Hepatic stellate cell (primary cell): ENCODE measurements around the gene YBX3.

ENCODE experiments used
- DNase-seq: peaks from one replicate; pipeline ENCODE4 v3.0.0; 2011; ENCODE audit warnings: low spot score

YBX3 gene

DNA sequence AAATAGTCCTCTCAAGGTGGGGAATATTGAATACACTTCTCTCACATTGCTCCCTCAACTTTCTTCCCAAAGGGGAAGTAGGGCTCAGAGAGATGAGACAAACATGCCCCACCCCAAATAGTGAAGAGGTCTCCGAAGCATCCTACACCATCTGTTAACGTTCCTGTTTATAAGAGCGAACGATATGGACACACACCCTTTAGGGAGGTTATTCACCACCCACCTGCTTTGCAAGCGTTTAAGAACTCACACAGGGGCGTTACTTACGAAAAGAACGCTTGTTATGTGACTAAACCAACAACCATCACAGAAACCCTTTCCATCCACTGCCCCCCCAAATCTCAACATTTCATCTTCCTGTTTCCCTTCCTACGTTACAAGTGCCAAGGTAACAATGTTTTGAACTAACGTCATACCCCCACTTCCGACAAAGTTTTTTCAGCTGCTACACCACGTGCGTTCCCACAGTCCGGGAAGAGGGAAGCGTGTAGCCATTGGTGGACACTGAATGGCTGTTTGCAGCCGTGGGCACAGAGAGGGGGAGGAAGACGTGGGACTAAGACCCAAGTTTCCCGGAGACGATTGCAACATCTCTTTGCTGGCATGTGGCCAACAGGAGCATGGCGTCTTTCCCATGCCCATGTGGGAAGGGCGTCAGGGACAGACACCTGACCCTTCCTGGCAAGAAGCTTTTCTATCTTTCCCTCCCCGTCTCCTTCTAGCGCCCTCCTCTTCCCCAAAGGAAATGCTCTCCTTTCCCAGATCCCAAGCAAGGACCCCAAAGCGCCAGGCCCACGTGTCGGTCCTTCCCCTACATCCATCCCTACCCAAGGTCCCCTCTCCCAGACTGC is 1.2 kb downstream of the YBX3 start:
- peak; percentile 84 for DNase-seq

GRCh38 chr12:10720974-10721650 is 2.0 kb downstream of the YBX3 start:
- DNase-seq, result no peak

GRCh38 chr12:10719482-10719881 is 3.6 kb downstream of the YBX3 start:
- DNase-seq, result no peak

DNA sequence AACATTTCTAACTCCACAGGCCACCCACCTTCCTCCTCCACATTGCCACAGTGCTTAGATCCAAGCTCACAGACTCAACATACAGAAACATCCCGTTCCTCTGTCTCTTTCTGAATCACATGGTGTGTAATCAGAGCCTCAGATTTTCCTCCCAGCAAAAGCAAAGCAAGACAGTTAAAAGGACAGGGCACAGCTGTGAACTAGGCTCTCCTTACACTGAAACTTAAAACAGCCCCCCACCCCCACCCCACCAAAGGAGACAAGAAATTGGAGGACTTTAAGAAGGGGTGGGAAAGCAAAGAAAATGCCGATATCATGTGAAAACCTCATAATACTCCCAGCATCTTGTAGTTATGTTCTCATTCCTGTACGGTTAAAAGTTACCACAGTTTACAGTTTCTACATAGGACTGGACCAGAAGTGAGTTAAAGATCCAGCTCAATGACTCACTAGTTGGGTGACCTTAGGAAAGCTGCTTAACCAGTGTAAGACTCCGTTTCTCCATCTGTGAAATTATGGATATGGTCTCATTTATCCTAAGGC is 4.8 kb downstream of the YBX3 start:
- no peak for DNase-seq

DNA sequence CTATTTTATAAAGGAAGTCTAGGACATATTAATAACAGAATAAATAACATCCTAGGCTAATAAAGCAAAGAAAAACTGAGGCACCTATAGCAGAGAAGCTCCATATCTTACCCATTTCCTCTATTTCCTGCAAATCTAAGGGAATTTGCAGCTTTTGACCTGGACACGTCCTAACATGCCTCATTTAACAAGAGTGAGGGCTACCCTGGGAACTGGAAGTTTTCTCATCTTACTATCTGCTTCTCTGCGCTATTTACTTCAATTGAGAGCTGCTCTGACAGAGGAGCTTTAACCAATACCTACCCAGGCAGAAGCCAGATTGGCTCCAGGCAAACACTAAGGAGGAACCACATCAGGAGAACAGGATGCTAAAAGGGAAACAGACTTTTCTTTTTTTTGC is 5.7 kb downstream of the YBX3 start:
- no peak for DNase-seq

GRCh38 chr12:10716704-10717315 is 6.3 kb downstream of the YBX3 start:
- DNase-seq, result peak; percentile 77

GRCh38 chr12:10716277-10716676 is 6.8 kb downstream of the YBX3 start:
- DNase-seq, result no peak

- DNase-seq, result no peak
Observed at GRCh38 chr12:10715491-10715890, 7.6 kb downstream of the YBX3 start.

GRCh38 chr12:10709808-10710207 is 13.3 kb downstream of the YBX3 start:
- no peak for DNase-seq

DNA sequence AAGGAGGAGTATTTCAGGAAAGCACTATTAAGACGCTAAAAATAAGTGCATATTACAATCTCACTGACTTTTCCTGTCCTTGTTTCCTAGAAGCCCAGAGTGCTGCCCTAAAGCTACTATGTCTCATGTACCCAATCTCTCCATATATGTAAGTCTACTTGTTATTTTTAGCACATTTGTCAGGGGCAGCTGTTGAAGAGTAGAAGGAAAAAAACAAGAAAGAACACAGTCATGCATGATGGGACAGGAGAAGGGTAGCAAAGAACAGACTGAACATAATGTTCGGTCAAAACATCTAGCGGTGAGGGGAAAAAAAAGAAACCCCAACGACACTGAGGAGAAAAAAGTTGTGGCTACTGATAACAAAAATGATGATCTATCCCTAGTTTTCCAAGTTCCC is 14.3 kb downstream of the YBX3 start:
- no peak for DNase-seq

- no peak for DNase-seq
Observed at GRCh38 chr12:10705655-10706054, 17.5 kb downstream of the YBX3 start.

DNA sequence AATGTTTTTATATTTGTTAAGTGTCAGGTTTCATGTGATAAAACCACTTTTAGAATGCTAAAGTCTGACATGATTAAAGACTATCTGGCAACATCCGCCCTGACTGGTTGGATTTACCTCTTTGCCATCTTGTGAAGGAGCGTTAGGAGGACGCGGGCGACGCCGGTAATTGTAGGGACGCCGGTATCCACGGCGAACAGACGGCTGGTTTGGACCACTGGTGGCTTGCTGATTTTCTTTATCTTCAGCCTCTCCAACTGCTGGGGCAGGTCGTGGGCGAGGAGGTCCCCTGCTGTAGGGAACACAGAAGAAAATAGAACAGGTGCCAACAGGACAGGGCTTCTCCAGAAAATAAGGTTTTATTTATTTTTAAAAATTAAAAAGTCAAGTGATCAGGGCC is 21.3 kb downstream of the YBX3 start:
- DNase-seq, result no peak

GRCh38 chr12:10701131-10701681 is 21.9 kb downstream of the YBX3 start:
- DNase-seq, result no peak

DNA sequence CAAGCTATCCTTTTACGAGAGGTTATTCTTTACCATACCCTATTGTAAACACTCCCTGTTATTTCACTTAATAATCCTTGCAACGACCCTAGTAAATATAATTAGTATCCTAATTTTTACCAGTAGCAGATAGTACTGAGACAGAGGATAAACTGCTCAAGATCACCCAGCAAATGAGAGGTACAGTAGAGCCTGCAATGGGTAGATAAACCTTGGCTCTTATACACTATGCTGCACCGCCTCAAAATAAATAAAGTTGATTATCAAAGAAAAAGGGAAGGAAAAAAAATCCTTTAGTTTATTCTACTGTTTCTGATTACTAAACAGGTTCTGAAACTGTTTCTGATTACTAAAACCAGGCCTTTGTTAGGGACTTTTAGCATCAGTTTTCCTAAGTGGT is 22.5 kb downstream of the YBX3 start:
- DNase-seq, result no peak

GRCh38 chr12:10697862-10698261 is 25.3 kb downstream of the YBX3 start:
- DNase-seq, result no peak

DNA sequence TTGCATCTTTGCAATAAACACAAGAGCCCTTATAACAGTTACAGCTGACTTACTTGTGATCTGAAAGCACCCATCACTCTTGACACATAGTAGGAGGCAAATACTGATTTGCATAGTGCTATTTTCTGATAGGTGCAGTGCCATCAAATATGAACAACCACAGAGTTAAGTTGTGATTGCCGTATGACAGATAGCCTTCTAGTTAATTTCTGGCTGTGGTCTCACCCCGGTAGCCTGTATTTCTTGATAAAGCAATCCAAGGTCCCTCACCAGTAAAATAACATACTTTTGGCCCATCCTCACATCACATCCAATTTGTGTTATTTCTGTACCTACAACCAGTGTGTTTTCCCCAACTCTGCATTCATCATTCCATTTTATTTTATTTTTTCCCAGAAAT is 26.0 kb downstream of the YBX3 start:
- DNase-seq, result no peak

GRCh38 chr12:10690906-10691305 is 32.2 kb downstream of the YBX3 start:
- no peak for DNase-seq

DNA sequence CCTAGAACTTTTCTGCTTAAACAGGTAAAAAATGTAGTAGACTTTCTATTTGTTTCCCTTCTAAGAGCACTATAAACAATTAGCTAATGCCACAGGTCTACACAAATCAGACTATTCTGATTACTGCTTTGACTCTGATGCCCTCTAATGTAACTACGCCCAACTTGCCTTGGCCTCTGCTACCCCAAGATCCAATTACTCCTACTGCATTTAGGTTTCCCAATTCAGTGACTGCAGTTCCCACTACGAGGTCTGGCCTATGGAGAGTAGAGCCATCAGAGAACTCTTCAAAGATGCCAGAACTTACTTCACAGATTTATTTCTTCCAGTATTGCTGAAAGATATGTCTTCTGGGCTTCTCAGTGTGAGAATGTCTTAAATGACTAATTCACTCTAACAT is 34.0 kb downstream of the YBX3 start:
- no peak for DNase-seq

DNA sequence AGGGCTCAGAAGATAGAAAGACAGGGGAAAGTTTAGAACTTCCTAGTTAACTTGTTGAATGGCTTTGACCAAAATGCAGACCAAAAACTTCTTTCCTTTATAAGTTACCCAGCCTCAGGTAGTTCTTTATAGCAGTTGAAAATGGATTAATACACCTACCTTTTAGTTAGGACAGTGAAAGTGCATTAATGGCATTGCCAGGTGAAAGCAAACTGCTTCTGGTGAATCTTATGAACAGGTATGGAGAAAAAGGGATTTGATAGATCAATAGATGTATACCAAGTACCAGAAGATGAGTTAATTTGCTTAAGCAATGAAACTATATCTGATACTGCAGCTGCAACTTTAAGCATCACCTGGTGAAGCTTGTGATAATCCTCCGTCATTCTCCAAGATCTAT is 35.1 kb downstream of the YBX3 start:
- DNase-seq, result no peak

DNA sequence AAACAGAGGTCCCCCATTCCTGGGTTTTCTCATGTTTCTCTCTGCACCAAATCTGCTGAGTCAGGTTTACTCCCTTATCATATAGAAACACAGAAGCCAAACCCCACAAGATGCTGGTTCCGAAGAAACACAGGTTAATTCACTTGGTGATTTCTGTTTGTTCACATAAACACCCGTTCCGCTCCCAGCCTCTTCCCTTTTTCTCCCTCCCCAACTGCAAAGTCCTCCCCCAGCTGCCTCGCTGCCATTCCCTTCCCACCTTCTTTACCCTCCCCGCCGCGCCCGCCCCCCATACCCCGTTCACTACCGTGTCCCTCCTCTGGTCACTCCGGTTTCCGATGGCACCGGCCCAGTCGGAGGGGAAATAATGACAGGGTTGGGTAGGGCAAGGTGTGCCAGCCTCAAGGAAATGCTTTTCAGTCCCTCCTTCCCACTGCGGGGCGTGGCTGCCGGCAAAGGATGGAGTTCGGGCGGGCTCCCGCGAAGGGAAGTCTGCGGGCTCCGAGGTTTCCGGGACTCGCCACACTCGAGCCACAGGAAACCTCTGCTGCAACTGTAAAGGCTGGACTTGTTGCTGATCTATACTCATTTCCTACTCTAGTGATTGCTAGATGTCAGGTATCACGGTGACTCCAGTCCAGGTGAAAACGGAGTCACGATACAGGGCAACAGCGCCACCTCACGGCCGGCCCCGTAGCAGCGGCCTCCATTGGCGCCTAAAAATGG is 49.3 kb downstream of the YBX3 start, which contains the start of gene STYK1:
Gene STYK1 (minus strand): TSS at position 394 of the 726 bp plus-strand sequence. CDS start 39,434 bp downstream, outside the sequence.
- DNase-seq, result peak; percentile 61

- no peak for DNase-seq
Observed at GRCh38 chr12:10672231-10672868, 50.8 kb downstream of the YBX3 start.
